HS-5 (cell line): ENCODE measurements around the gene SPATA3.

Experiments
- DNase-seq: peaks from one replicate; pipeline ENCODE4 v3.0.0-alpha.2; 2012; ENCODE audit warnings: low read depth

SPATA3 gene

DNA sequence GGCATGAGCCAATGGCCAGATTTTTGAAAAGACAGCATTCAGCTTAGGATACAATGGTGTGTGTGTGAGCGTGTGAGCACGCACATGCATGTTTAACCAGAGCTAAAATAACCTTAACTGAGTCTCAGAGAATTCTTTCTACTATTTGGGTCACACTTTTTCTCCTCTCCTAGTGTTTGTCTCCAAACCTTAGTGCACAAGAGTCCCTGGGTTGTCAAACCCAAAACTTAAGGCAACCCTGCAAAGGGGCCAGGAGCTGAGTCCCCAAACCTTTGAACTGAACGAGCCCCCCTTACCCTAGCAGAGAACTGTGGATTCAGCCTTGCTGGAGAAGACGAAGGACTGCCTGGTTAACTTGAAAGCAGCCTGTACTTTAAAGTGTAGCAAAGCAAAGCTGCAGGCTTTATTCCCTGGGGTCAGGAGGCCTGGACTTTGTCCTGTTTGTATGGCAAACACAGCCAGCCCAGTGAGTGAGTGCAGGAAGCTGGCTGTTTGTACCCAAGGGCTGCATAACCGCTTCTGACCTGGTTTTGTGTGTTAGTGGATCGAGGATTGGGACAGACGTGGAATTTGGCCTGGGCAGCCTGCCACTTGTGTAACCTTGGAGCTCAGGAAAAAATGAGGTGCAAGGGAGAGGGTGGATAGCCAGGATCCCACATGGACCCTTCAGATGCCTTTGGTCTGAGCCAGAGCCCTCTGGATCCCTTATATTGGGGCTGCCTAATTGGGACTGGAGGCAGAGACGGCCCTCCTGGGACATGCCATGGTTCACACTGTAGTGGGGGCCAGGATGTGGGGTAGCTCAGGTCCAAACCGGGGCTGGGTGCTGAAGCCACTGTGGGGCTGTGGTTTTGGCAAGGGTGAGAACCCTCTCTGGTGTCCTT lies 54.3 kb downstream of the SPATA3 start:
- no peak for DNase-seq

DNA sequence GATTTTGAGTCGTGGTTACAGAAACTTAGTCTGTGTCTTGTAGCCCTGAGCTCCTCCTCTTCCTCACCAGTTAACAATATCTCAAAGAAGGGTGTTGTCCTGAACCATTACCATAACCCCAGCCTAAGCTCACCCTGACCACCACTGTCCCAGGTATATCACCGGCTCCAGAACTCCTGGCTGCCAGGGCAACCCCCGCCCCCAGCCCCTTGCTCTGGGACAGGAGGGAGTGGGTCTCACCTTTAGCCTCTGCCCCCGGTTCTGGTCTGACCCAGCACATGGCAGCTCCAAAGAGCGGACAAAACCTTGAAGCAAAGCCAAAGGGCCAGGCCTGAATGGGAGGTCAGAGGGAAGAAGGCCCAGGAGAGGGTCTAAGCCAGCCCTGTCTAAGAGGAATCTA lies 55.2 kb downstream of the SPATA3 start:
- DNase-seq, result no peak

DNA sequence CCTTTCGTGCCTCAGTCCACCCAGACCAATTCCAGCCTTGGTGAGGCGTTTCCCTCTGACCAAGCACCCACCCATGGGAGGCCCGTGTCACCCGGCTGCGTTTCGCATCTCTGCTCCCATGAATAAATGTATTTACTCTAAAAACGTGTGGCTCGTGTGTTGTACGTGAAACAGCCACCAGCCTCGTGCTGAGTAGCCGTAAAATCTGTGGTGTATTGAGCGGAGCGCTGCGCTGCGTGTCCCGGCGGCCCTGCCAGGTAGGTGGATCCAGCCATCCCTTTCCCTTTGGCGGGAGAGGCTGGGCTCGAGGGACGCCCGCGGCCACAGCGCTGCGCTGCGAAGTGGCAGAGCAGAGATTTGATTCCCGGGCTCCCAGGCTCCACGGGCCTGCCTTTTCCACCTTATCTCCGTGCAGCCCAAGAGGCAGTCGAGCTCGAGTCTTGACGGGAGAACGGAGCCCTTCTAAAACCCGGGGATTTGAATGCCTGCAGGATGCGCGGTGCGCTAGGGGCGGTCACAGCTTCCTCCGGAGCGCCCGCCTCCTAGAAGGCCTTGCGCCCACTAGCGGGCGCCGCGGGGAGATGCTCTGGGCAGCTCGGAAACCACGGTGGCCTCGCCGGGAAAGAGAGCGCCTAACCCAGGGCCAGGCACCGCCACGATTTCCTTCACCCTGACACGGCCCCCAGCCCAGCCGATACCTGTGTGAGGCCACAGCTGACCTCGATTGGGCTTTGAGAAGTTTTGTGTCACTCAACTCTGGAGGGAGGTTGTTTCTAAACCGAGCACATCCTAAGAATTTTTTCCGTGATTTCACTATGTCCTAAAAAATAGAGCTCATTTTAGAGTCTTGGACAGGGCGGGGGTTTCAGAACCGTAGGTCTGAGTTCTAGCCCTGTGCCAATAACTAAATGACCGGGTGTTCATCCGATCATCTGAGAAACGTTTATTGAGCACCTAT lies 56.9 kb downstream of the SPATA3 start:
- DNase-seq, result peak; percentile 57

DNA sequence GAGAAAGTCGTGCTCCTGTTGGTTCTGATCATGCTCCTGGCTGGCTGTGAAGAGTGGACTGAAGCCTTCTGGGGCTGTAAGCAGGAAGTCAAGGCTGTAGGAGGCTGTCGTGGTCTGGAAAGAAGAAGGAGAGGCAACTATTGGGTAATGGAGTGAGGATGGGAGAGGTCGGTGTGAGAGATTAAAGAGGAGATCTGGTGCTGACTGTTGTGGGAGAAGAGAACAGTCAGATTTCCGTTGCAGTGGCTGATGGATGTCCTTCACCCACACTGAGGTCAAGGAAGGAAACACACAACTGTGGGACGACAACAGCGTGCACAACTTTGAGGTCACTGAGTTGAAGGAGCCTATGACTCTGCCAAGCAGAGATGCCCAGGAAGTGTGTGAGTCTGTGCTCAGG lies 57.9 kb downstream of the SPATA3 start:
- DNase-seq, result no peak

GRCh38 chr2:231056453-231057416 lies 60.8 kb downstream of the SPATA3 start, which contains the start of gene PSMD1:
TSS of gene PSMD1 (plus strand) at chr2:231056867. CDS start at chr2:231057026, 159 bp downstream.
- peak; percentile 90 for DNase-seq

GRCh38 chr2:231057590-231057989 lies 61.7 kb downstream of the SPATA3 start:
- DNase-seq, result no peak
